Heart left ventricle (tissue), 16 donors: ENCODE data around the gene CTCFL. TPM values are rescaled to one million over a fixed set of nuclear protein-coding genes. Genes with fewer than 3 reads are reported as not detected.
"Not testable (repeated sequence)": the region's sequence is repeated elsewhere in the genome, so short reads cannot be mapped to it uniquely, and the experiment has no call there.

ENCODE experiments used
- ATAC-seq, 4 donors: fragments of 200-7000 bp; cut with Tn5 transposase; one replicate each; pipeline ENCODE4 v1.9.1; 2020 to 2022; ENCODE audit warnings: moderate library complexity in 4 of 4, mild to moderate bottlenecking in 3 of 4, moderate number of reproducible peaks in 1 of 4
- DNase-seq, 5 donors: peaks; one replicate each; pipeline ENCODE4 v3.0.0-alpha.2; 2020
- H3K27ac ChIP-seq, 12 donors: fragments of 200-600 bp; sonication (generic) in 4 of 12; one replicate each; pipeline versions ENCODE4 v1.5.0 to v1.8.0; 2016 to 2022; ENCODE audit warnings: mild to moderate bottlenecking in 2 of 12
- H3K27me3 ChIP-seq, 9 donors: fragments of 200-600 bp; sonication (generic) in 2 of 9; one replicate each; pipeline versions ENCODE4 v1.5.1 to v1.8.0; 2016 to 2022; ENCODE audit warnings: mild to moderate bottlenecking in 3 of 9
- H3K36me3 ChIP-seq, 9 donors: fragments of 200-600 bp; sonication (generic) in 2 of 9; one replicate each; pipeline versions ENCODE4 v1.5.0 to v1.8.0; 2018 to 2022; ENCODE audit warnings: mild to moderate bottlenecking in 2 of 9
- H3K4me1 ChIP-seq, 12 donors: fragments of 200-600 bp; sonication (generic) in 4 of 12; one replicate each; pipeline versions ENCODE4 v1.5.0 to v1.8.0; 2016 to 2022; ENCODE audit warnings: mild to moderate bottlenecking in 3 of 12
- H3K4me3 ChIP-seq, 12 donors: fragments of 200-600 bp; sonication (generic) in 4 of 12; one replicate each; pipeline versions ENCODE4 v1.5.0 to v1.8.0; 2017 to 2022; ENCODE audit warnings: mild to moderate bottlenecking in 9 of 12, moderate library complexity in 4 of 12
- H3K9me3 ChIP-seq, 12 donors: fragments of 200-600 bp; sonication (generic) in 4 of 12; one replicate each; pipeline versions ENCODE4 v1.5.0 to v1.8.0; 2016 to 2022; ENCODE audit warnings: mild to moderate bottlenecking in 1 of 12
- POLR2A ChIP-seq, 2 donors: fragments of 450-650 bp; IDR thresholded peaks; one replicate each; pipeline ENCODE4 v1.6.1; 2017; ENCODE audit warnings: antibody characterized with exemption in 2 of 2, mild to moderate bottlenecking in 2 of 2, moderate library complexity in 2 of 2
- WGBS, 4 donors: extraction: QIAGEN DNeasy Blood & Tissue Kit in 2 of 4; methylation state at CpG; one replicate each; pipeline versions ENCODE4 v1.1.5 to v1.1.7; 2013 to 2018; 5-methylcytosine and 5-hydroxymethylcytosine counted together
- intact Hi-C, 10 donors: fragments of 100-400 bp; cut with DNase I; formaldehyde crosslinking; loops; one replicate each; pipeline versions ENCODE4 v1.11.1 to v1.14.2; 2022
- polyA plus RNA-seq, 2 donors: library from polyadenylated mRNA; stranded (reverse); fragments of 200-250 nt; gene quantifications; one replicate each; pipeline ENCODE4 v1.2.3, GENCODE V29; 2013
- total RNA-seq, 9 donors: library from RNA; depleted of rRNA in 2 of 9; stranded (reverse); fragments of >200 nt in 2 of 9; fragmentation: NEBNext Ultra II Directional in 3 of 9; extraction: Animal tissue kit (Norgen Biotek cat#: 25700) in 3 of 9; gene quantifications; one replicate each; pipeline versions ENCODE4 v1.1.0 to v1.2.4, GENCODE V29; 2016 to 2023
- TF ChIP-seq, protein P1 (sequence below), 12 donors: fragments of 200-600 bp; sonication (generic) in 4 of 12; IDR thresholded peaks; one replicate each; pipeline versions ENCODE4 v1.5.0 to v1.8.0; 2018 to 2022; ENCODE audit warnings: antibody characterized with exemption in 12 of 12, mild to moderate bottlenecking in 5 of 12
- donor health status: ischemic (EF 13 %, LVEDD 7.1; RV severe dilation, severe dysfunction).
- donor health status: healthy with polysubstance abuse.
- donor health status: DM: no; HTN: yes; CAD: no.
- donor health status: DM: no; HTN: no; CAD: no.
- donor health status: ischemic (EF 25% LVEDD 6.9; RV normal size, moderate dysfunction).
- donor health status: ischemic (EF 25% LVEDD 5.7; RV mildly dilated, moderate dysfunction).
- donor health status: healthy.
- donor health status: DM: yes; HTN: yes; CAD: no.
- donor health status: ischemic (EF 35%, LVEDD 5.7; RV mildly dilated, moderate dysfunction).
- donor health status: nonischemic (EF 11% LVEDD 7.7; RV severe dilation, severe dysfunction).
- donor health status: DM: yes; HTN: yes; CAD: no.
- donor health status: PGD.
- donor health status: ischemic (EF 29% LVEDD 5.4; RV normal size, mild dysfunction).
- donor health status: nonischemic (EF 23%, LVEDD 6.1; RV moderate dilation, normal function).

Gene CTCFL
- total and polyA plus RNA-seq, 11 donors, result not detected

DNA sequence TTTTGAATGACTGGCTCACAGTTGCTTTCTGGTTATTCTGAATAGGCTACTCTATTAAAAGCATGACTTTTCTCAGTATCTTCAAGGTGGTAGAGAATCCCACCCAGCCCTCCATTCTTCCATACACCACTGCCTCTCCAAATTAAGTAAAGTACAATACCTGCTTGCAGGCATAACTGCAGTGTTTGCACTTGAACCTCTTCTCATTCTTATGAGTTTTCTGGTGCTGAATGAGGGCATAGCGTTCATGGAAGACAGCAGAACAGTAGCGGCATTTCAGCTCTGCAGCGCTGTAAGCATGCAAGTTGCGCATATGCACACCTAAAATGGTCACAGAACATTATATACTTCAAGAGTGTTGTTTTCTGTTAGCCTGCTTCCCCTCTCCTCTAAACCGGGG is 12.5 kb downstream of the CTCFL start:
- Histone ChIP-seq H3K27me3 (peaks cover 0 to 33% (median 0%) of the 10 kb centered on the region in 9 donors), H3K9me3 (no peaks in the 10 kb centered on the region), H3K4me3 (no peak overlapping the region), H3K36me3 (no peaks in the 10 kb centered on the region), H3K4me1 (peaks cover 0 to 7% (median 0%) of the 10 kb centered on the region in 12 donors), H3K27ac (no peak overlapping the region)
- 71 to 93% (median 75%) methylated on average over 5 of the region's 5 CpGs for WGBS, 4 donors
- DNase-seq (no peak), ATAC-seq (no peak)
- intact Hi-C loops, result loop anchor here in 3 of 10 donors (5.0 kb wide), 2 partner anchors 575 to 700 kb away; no protein-coding TSS in a partner anchor
- TF ChIP-seq, protein P1, sequence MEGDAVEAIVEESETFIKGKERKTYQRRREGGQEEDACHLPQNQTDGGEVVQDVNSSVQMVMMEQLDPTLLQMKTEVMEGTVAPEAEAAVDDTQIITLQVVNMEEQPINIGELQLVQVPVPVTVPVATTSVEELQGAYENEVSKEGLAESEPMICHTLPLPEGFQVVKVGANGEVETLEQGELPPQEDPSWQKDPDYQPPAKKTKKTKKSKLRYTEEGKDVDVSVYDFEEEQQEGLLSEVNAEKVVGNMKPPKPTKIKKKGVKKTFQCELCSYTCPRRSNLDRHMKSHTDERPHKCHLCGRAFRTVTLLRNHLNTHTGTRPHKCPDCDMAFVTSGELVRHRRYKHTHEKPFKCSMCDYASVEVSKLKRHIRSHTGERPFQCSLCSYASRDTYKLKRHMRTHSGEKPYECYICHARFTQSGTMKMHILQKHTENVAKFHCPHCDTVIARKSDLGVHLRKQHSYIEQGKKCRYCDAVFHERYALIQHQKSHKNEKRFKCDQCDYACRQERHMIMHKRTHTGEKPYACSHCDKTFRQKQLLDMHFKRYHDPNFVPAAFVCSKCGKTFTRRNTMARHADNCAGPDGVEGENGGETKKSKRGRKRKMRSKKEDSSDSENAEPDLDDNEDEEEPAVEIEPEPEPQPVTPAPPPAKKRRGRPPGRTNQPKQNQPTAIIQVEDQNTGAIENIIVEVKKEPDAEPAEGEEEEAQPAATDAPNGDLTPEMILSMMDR (IDR thresholded peaks at IDR 0.05), result no peak
- no peak for TF ChIP-seq POLR2A (IDR thresholded peaks at IDR 0.05)

DNA sequence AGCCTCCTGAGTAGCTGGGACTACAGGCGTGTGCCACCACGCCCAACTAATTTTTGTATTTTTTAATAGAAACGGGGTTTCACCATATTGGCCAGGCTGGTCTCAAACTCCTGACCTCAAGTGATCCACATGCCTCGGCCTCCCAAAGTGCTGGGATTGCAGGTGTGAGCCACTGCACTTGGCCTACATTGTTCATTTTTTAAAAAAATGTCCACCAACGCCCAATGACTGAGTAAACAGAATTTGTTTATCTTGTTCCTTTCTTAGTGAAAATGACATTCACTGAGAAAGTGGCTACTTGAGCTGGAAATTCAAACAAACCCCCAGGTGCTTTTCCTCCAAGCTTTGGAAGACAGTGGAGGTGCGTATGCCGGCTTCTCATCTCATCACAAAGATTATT is 13.2 kb downstream of the CTCFL start:
- not testable (repeated sequence) for H3K27ac ChIP-seq, H3K4me1 ChIP-seq, H3K4me3 ChIP-seq, H3K9me3 ChIP-seq, H3K36me3 ChIP-seq, ATAC-seq, DNase-seq
- H3K27me3 ChIP-seq, result peaks cover 0 to 39% (median 0%) of the 10 kb centered on the region in 9 donors
- intact Hi-C loops, result loop anchor here in 3 of 10 donors (5.0 kb wide), 2 partner anchors 576 to 701 kb away; no protein-coding TSS in a partner anchor
- WGBS, 4 donors, result 91 to 95% (median 92%) methylated on average over 7 of the region's 7 CpGs

DNA sequence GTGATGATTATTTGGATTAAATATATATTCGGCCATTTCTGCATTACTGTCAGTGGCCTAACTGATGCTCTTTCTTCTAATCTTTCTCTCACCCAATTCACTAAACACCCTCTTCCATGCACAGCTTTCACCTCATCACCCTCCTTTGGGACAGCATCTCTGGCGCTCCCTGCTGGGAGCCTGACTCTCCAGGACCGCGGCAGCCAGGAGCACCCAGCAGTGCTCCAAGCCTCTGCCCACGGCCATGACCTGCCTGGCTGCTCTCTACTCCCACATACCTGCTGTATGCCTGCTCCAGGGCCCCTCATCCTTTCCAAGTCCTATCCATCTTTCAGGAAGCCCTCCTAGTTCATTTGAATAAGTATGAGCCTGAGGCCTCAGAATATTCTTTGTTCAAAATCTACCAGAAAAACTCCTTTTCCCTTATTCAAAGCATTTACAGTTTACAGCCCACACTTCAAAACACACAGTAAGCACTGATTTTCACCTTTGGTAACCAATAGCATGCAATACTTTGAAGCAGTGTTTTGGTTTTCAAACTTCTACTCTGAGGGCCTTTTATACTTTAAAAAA is 15.2 kb downstream of the CTCFL start:
- peak in 3 of 4 donors; percentile 45 to 69 (median 65) for ATAC-seq
- WGBS, 4 donors, result 49 to 57% (median 54%) methylated on average over 5 of the region's 5 CpGs
- intact Hi-C loops, result loop anchor here in 3 of 10 donors (5.0 kb wide), 2 partner anchors 578 to 703 kb away; no protein-coding TSS in a partner anchor

DNA sequence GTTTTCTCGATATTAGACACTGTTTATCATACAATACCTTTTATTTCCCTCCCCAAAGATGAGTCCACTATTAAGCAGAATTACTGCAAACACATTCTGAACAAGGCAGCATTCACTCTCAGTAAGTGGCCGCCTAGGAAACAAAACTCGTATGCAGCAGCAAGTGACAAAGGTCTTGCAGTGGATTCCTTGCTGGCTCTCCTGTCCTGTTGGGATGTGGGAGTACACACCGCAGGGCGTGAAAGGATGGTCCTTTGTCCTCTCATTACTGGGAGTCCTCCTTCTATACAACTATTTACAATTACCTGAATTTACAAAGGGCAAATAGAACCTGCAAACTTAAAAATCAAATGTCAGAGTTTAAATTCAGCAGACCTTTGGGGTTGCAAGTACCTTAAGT is 16.1 kb downstream of the CTCFL start:
- Histone ChIP-seq H3K27ac (no peak overlapping the region), H3K4me3 (no peak overlapping the region), H3K27me3 (peaks cover 0 to 41% (median 0%) of the 10 kb centered on the region in 9 donors), H3K9me3 (no peaks in the 10 kb centered on the region), H3K4me1 (no peaks in the 10 kb centered on the region), H3K36me3 (no peaks in the 10 kb centered on the region)
- DNase-seq (no peak), ATAC-seq (no peak)
- TF ChIP-seq, protein P1 (IDR thresholded peaks at IDR 0.05), result no peak
- TF ChIP-seq POLR2A (IDR thresholded peaks at IDR 0.05), result no peak
- intact Hi-C loops, result no loop called here
- 77 to 84% (median 80%) methylated on average over 5 of the region's 5 CpGs for WGBS, 4 donors

More for the DNA sequence above, 15.2 kb downstream of the CTCFL start:
- Histone ChIP-seq H3K9me3 (no peaks in the 10 kb centered on the region), H3K4me3 (no peak overlapping the region), H3K4me1 (peaks cover 0 to 7% (median 0%) of the 10 kb centered on the region in 12 donors), H3K27me3 (peaks cover 0 to 41% (median 0%) of the 10 kb centered on the region in 9 donors), H3K27ac (no peak overlapping the region), H3K36me3 (no peaks in the 10 kb centered on the region)
- TF ChIP-seq, protein P1 (IDR thresholded peaks at IDR 0.05), result peak in 10 of 12 donors; percentile 6 to 48 (median 22)
- TF ChIP-seq POLR2A (IDR thresholded peaks at IDR 0.05), result no peak
- no peak for DNase-seq
